H1 (cell line): ENCODE measurements around the gene ZC3HAV1. TPM values are rescaled to one million over a fixed set of nuclear protein-coding genes. Genes with fewer than 3 reads are reported as not detected.
A peak's percentile ranks its signal among the peaks of the same experiment; 100 is the strongest.

ENCODE experiments used
- CHD2 ChIP-seq: IDR thresholded peaks from 2 replicates; pipeline ENCODE4 v1.6.1; 2012; ENCODE audit warnings: low read length, improper control_type of control experiment
- EGR1 ChIP-seq: IDR thresholded peaks from 2 replicates; pipeline ENCODE4 v1.6.1; 2011; ENCODE audit warnings: low read depth, low read length, borderline replicate concordance
- EZH2 ChIP-seq: fragments of 200-600 bp; sonication (generic); IDR thresholded peaks from 2 replicates; pipeline ENCODE4 v1.7.1; 2012; ENCODE audit warnings: low read depth, mild to moderate bottlenecking, moderate library complexity, low read length, inconsistent platforms; ENCODE audit not compliant: severe bottlenecking
- KDM5A ChIP-seq: fragments of 200-600 bp; IDR thresholded peaks from 2 replicates; pipeline ENCODE4 v1.7.1; 2012; ENCODE audit warnings: mild to moderate bottlenecking, low read length, inconsistent platforms, mixed read lengths
- SRF ChIP-seq: IDR thresholded peaks from 2 replicates; pipeline ENCODE4 v1.6.1; 2011; ENCODE audit warnings: mild to moderate bottlenecking, low read depth, low read length, moderate library complexity
- polyA plus RNA-seq, 7 experiments: library from polyadenylated mRNA; depleted of rRNA in 3 of 7; stranded (reverse) in 5 of 7; unstranded in 2 of 7; fragments of >200 nt in 5 of 7; fragments of 200-250 nt in 2 of 7; gene quantifications; 1 replicate in 5 of 7; 2 replicates in 1 of 7; 4 replicates in 1 of 7; pipeline versions ENCODE4 v1.2.1 to v1.2.3, GENCODE V29; 2011 to 2013; ENCODE audit warnings: missing spikeins in 2 of 7, mixed read lengths in 2 of 7
- total RNA-seq: library from RNA; stranded (reverse); fragmentation: NEBNext Ultra II Directional; extraction: Animal tissue kit (Norgen Biotek cat#: 25700); gene quantifications from 2 replicates; pipeline ENCODE4 v1.2.1, GENCODE V29; 2021

ZC3HAV1 gene
- total and polyA plus RNA-seq, 2 of the 8 experiments (the other 6 are each of a cell fraction or from before 2014, with no cell fraction given) = 22.5 to 43.4 TPM

GRCh38 chr7:139034855-139035585 lies 74.5 kb downstream of the ZC3HAV1 start (continued):
- TF ChIP-seq EGR1 = peak; percentile 62; the same call in 1 of the 2 replicates
- TF ChIP-seq SRF = no peak
- TF ChIP-seq CHD2 = no peak
- TF ChIP-seq EZH2 = peak; percentile 10
- no peak for TF ChIP-seq KDM5A
